HG03565 (cell line): Measurements from ENCODE around the gene OR1C1.
"Not testable (repeated sequence)": the region's sequence is repeated elsewhere in the genome, so short reads cannot be mapped to it uniquely, and the experiment has no call there.

Source experiments
- ATAC-seq: cut with Tn5 transposase; IDR thresholded peaks from one replicate; pipeline ENCODE4 v1.9.1; 2021; ENCODE audit warnings: mild to moderate bottlenecking, moderate library complexity; ENCODE audit not compliant: unreplicated experiment

The OR1C1 gene, protein sequence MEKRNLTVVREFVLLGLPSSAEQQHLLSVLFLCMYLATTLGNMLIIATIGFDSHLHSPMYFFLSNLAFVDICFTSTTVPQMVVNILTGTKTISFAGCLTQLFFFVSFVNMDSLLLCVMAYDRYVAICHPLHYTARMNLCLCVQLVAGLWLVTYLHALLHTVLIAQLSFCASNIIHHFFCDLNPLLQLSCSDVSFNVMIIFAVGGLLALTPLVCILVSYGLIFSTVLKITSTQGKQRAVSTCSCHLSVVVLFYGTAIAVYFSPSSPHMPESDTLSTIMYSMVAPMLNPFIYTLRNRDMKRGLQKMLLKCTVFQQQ

DNA sequence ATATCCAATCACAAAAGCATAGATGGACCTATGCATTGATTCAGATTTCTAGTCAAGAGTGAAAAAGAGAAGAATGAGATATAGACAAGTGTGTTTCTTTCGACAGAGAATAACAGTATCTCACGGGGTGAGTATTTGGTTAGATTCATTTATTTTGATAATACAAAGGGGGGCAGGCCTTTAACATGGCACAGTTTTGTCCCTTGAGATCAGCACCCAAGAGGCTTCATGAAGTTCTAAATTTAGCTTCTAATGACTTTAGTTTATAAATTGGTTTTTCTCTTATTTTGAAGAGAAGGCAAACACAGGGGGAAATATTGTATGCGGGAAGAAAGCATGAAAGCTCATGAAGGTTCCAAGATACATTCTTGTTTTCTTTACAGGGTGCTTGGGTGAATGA lies at the start of gene OR1C1:
TSS of gene OR1C1 (minus strand) at position 101 of the 400 bp plus-strand sequence. CDS start 2,150 bp downstream, outside the sequence.
- ATAC-seq = no peak

DNA sequence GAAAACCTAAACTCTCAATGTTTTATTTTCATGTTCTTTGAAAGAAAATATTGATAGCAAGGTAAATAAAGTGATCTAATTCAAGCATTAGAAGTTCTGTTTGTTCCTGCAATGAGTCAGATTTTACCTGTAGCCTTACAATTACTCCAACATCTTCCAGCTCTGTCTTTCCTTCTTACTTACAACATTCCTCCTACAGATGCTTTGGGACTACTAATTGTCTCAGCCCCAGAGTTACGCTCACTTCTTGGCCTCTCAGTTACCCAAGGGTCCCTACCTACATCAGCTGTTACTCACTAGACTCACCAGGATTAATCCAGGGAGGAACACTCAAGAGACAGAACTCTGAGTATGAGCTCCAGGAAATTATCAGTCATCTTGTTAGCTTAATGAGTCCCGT lies 37.2 kb upstream of the OR1C1 start:
- ATAC-seq = no peak

DNA sequence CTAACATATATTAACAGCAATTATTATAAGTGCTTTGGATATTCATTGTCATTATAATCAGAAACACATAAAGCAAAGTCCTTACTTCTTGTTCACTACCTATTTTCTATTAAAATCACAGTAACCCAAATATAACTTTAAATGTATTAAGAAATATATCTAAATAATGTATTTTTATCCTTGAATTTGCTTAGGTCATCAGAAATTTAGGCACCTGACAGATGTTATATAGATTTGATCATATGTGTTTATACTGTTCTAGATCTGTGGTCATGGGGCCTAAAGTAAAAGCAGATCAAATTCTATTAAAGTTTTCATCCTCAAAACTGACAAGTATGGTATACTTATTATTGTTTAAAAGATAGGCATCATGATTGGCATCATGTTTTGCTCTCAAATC lies 9.2 kb upstream of the OR1C1 start:
- ATAC-seq = no peak

DNA sequence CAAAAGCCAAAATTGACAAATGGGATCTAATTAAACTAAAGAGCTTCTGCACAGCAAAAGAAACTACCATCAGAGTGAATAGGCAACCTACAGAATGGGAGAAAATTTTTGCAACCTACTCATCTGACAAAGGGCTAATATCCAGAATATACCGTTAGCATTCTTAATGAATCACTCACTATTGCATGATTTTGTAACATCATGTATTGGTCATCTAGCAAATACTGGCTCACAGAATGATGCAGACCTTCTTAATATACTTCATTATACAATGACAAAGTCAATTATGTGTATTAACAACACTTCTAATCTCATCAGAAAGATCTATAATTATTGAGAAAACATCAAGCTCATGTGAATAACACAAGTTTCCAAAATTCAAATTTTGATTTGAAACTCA lies 6.0 kb downstream of the OR1C1 start:
- not testable (repeated sequence) for ATAC-seq

GRCh38 chr1:247749870-247750269 lies 10.5 kb downstream of the OR1C1 start:
- no peak for ATAC-seq

DNA sequence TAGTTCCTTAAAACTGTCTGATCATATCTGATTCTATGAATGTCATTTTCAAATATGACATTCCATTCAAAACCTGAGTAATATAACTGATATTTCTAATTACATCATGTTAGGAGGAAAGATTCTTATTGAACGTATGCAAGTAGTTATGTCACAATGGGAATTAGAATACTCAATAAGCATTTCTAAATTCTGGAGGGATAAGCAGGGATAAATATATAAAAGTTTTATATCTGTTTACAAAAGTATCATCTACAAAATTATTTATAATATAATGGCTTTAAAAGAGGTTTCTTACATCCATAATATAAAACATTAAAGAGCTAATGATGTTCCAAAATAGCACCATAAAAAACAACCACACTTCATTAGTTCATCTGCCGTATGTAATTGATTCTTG lies 12.3 kb downstream of the OR1C1 start, which contains the start of gene OR14A2:
TSS of gene OR14A2 (minus strand) at position 101 of the 400 bp plus-strand sequence.
- ATAC-seq = no peak

GRCh38 chr1:247747616-247748015 lies 12.7 kb downstream of the OR1C1 start:
- no peak for ATAC-seq

GRCh38 chr1:247746391-247746935 lies 13.9 kb downstream of the OR1C1 start:
- no peak for ATAC-seq

- not testable (repeated sequence) for ATAC-seq
Measured at GRCh38 chr1:247742215-247742760, 18.1 kb downstream of the OR1C1 start.

- ATAC-seq = no peak
Measured at GRCh38 chr1:247741756-247742155, 18.6 kb downstream of the OR1C1 start.

GRCh38 chr1:247740721-247741120 lies 19.6 kb downstream of the OR1C1 start:
- no peak for ATAC-seq

- no peak for ATAC-seq
Measured at GRCh38 chr1:247738315-247738714, 22.0 kb downstream of the OR1C1 start, which contains the start of gene OR14K1. Gene OR14K1, plus strand, starts transcription at chr1:247738615. Its CDS starts 0 bp downstream, at chr1:247738615.

DNA sequence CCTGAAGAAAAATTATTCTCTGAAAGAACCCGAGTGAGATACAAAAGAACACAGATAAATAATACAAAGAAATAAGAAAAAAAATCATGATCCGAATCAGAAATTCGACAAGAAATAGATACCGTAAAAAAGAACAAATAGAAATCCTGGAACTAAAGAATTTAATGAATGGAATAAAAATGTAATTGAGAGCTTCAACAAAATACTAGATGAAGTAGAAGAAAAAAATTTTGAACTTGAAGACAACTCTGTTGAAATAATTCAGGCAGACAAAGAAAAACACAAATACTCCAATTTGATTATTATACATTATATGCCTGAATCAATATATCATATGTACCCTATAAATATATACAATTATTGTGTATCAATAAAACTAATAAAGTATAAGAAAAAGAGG lies 39.1 kb downstream of the OR1C1 start:
- no peak for ATAC-seq

GRCh38 chr1:247716546-247716945 lies 43.8 kb downstream of the OR1C1 start, which contains the start of gene OR6F1:
Gene OR6F1, minus strand, starts transcription at chr1:247716646. Its CDS starts 3,891 bp downstream, at chr1:247712755.
- no peak for ATAC-seq

DNA sequence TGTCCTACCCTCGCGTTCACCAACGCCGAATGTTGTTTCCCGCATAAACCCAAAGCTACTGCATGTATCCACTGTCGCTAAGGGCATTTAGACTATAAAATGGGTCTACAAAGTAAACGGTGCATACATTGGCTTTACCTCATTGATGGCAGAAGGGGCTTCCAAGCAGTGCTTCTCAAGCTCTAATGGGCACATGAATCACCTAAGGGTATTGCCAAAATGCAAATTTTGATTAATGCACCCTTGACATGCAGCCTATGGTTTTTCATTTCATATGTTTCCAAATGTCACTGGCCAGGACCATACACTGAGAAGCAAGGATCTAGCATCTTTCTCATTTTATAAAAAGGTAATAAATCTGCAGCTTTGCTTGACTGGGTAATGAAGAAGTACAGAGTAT lies 46.6 kb downstream of the OR1C1 start:
- no peak for ATAC-seq

GRCh38 chr1:247710681-247711080 lies 49.7 kb downstream of the OR1C1 start:
- ATAC-seq = not testable (repeated sequence)
